ENCODE measurements around the gene SACM1L.

The SACM1L gene

DNA sequence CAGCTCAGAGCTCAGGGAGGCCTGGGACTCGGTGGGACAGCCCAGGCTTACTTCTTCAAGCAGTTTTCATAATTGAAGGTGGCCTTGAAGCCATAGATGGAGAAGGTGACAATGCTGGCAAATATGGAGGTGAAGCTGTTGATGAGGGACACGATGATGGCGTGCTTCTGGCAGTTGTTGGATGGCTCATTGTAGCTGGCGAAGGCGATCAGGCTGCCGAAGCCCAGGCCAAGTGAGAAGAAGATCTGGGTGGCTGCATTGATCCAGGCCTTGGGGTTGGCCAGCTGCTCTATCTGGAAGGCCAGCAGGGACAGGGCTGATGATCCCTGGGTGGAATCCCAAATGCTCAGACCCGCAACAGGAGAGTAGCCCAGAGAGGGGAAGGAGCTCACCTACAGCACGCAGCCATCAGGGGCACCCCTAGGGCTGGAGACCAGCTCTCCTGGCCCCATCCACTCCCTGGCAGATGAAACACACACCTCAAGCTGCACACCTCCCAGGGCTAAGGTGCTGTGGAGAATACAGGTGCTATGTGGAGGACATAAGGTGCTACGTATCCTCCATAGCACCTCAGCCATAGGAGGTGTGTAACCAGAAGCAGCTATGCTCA lies 82.1 kb downstream of the SACM1L start:
- no peak for DNase-seq (ENCODE audit: low read depth)

GRCh38 chr3:45771831-45772230 lies 82.6 kb downstream of the SACM1L start:
- no peak for DNase-seq (ENCODE audit: low read depth)

DNA sequence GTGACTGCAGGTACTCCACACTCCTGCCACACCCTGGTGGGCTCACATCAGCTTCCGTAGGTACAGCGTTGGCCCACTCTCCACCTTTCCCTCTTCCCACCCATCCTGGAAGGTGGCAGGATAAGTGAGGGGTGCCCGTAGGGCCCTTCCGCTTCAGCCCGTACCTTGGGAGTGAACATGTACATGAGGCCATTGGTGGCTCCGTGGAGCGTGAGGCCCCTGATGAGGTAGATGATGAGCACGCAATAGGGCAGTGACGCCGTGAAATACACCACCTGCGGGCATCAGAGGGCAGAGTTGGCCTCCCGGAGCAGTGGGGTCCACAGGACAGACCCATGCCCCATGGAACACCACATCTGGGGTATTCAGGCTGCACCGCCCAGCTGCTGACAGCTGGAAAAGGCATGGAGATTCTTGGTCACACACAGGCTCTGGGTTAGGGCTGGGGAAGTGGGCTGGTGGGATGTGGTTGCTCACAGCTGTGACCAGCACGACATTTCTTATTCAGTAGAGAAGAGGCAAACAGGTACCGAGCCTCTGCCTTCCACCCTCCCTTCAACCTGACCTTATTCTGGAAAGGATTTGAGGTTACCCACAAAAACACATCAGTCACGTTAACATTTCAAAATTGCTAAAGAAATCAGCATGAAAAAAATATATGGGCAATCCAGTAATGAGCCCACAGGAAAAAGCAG lies 83.3 kb downstream of the SACM1L start:
- DNase-seq (ENCODE audit: low read depth), result no peak

DNA sequence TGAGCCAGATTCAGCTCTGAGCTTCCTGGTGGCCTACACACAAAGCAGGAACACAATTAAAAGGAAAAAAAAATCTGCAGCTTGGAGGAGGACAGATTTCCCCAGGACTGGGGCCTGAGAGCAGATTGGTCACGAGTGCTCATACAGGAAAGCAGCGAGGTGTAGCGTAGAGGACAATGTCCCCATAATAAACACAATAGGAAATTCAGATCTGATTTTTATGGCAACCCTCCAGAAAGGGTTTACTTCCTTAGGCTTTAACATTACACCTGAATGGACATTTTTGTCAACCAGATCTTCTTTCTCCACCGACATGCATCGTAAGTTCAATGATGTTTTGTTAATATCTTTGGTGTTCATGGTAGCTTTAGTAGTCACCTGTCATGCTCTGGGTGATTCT lies 83.9 kb downstream of the SACM1L start:
- no peak for DNase-seq (ENCODE audit: low read depth)

- DNase-seq (ENCODE audit: low read depth), result no peak
Observed at GRCh38 chr3:45773714-45774449, 84.7 kb downstream of the SACM1L start.

- DNase-seq (ENCODE audit: low read depth), result no peak
Observed at GRCh38 chr3:45774581-45775521, 85.7 kb downstream of the SACM1L start.

GRCh38 chr3:45775571-45776300 lies 86.5 kb downstream of the SACM1L start:
- DNase-seq (ENCODE audit: low read depth), result no peak

DNA sequence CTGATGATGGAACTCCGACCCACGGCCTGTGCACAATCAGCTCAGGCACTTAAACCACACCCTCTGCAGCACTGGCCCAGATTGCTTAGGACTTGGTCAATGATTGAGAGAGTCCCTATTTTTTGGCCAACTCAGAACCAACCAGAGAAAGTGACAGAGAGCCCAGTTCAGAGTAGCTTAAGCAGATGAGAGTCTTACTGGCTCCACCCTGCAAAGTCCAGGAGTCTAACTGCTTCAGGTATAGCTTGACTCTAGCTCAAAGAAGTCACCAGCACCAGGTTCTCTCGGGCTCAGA lies 87.1 kb downstream of the SACM1L start:
- DNase-seq (ENCODE audit: low read depth), result no peak

GRCh38 chr3:45776611-45777010 lies 87.4 kb downstream of the SACM1L start:
- no peak for DNase-seq (ENCODE audit: low read depth)

GRCh38 chr3:45777111-45777745 lies 88.0 kb downstream of the SACM1L start:
- no peak for DNase-seq (ENCODE audit: low read depth)

GRCh38 chr3:45777746-45778386 lies 88.7 kb downstream of the SACM1L start:
- DNase-seq (ENCODE audit: low read depth), result no peak

- no peak for DNase-seq (ENCODE audit: low read depth)
Observed at GRCh38 chr3:45778761-45779201, 89.6 kb downstream of the SACM1L start.

GRCh38 chr3:45779746-45780735 lies 90.8 kb downstream of the SACM1L start:
- no peak for DNase-seq (ENCODE audit: low read depth)

GRCh38 chr3:45781271-45781670 lies 92.1 kb downstream of the SACM1L start:
- DNase-seq (ENCODE audit: low read depth), result no peak

DNA sequence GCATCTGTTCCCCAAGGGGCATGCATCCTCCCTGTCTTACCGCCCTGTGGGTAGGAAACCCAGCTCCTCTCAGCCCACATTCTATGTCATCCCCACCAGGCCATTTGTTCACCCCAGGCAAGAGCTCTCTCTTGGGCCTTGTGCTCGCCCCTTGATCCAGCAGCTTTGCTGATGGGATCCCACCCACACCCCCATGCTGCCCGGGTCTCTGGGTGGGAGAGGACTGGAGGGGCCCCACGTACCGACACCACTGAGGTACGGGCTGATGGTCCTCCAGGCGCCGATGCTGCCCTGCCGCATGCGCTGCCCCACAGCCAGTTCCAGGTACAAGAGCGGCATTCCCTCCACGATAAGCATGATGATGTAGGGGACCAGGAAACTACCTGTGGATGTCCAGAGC lies 92.6 kb downstream of the SACM1L start:
- no peak for DNase-seq (ENCODE audit: low read depth)

DNA sequence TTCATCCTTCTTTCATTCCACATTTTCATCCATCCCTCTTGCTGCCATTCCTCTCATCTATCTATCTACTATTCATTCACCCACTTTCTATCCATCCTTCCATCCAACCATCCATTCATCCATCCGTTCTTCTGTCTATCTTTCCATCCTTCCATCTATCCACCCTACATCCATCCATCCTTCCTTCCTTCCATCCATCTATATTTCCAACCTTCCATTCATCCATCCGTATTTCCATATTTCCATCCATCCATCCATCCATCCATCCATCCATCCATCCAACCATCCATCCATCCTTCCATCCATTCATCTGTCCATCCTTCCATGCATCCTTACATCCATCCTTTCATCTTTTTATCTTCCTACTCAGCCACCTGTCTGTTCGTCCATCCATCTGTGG lies 93.2 kb downstream of the SACM1L start:
- no peak for DNase-seq (ENCODE audit: low read depth)

DNA sequence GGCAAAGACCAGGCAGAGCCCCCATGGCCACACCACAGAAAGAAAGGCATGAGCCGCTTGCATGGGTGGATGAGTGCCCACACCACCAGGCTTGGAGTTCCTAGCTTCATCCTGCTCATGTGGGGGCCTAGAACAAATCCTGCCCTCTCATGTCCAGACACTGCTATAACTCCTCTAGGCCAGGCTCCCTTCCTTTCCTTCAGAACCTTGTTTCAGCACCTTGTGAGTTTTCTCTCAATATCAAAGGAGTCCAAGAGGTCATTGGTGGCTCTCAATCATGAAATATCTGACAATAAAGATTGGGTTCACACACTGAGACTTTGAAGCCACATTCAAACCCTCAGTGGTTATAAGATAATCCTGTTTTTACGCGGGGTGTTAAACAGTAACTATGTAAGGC lies 94.5 kb downstream of the SACM1L start:
- DNase-seq (ENCODE audit: low read depth), result no peak

- no peak for DNase-seq (ENCODE audit: low read depth)
Observed at GRCh38 chr3:45785605-45786150, 96.5 kb downstream of the SACM1L start.
